MM.1S (cell line): ENCODE results near the gene FAM186B.

Source experiments
- DNase-seq: peaks from one replicate; pipeline ENCODE4 v3.0.0-alpha.2; 2015
- H2AFZ ChIP-seq: fragments of 300-600 bp; sonication (generic); 2 replicates; pipeline ENCODE4 v1.6.0; 2016; ENCODE audit warnings: antibody characterized with exemption, low read length
- H3F3A ChIP-seq: fragments of 300-600 bp; sonication (generic); 2 replicates; pipeline ENCODE4 v1.6.1; 2016; ENCODE audit warnings: mild to moderate bottlenecking, antibody characterized with exemption, low read length, moderate library complexity, mixed read lengths; ENCODE audit not compliant: insufficient read depth
- H3K27ac ChIP-seq: fragments of 300-600 bp; sonication (generic); 2 replicates; pipeline ENCODE4 v1.5.1; 2016; ENCODE audit warnings: mild to moderate bottlenecking, low read length
- H3K27me3 ChIP-seq: fragments of 300-600 bp; sonication (generic); replicated peaks from 2 replicates; pipeline ENCODE4 v1.6.0; 2016; ENCODE audit warnings: low read length; ENCODE audit not compliant: insufficient read depth
- H3K36me3 ChIP-seq: fragments of 300-600 bp; sonication (generic); replicated peaks from 2 replicates; pipeline ENCODE4 v1.6.1; 2016; ENCODE audit warnings: mild to moderate bottlenecking, low read length, mixed read lengths; ENCODE audit not compliant: insufficient read depth
- H3K4me1 ChIP-seq: fragments of 300-600 bp; sonication (generic); 2 replicates; pipeline ENCODE4 v1.6.1; 2016; ENCODE audit warnings: low read length, mixed read lengths
- H3K4me2 ChIP-seq: fragments of 300-600 bp; sonication (generic); 2 replicates; pipeline ENCODE4 v1.6.0; 2016; ENCODE audit warnings: low read depth, low read length
- H3K4me3 ChIP-seq: fragments of 300-600 bp; sonication (generic); 2 replicates; pipeline ENCODE4 v1.5.1; 2016; ENCODE audit warnings: low read length, mixed read lengths
- H3K79me2 ChIP-seq: fragments of 300-600 bp; sonication (generic); 2 replicates; pipeline ENCODE4 v1.6.1; 2016; ENCODE audit warnings: mixed run types, low read length, mixed read lengths
- H3K9ac ChIP-seq: fragments of 300-600 bp; sonication (generic); 2 replicates; pipeline ENCODE4 v1.6.1; 2016; ENCODE audit warnings: low read length, mixed read lengths
- H3K9me2 ChIP-seq: fragments of 300-600 bp; sonication (generic); replicated peaks from 2 replicates; pipeline ENCODE4 v1.6.1; 2016; ENCODE audit warnings: mild to moderate bottlenecking, low read length, mixed read lengths; ENCODE audit not compliant: insufficient read depth
- H3K9me3 ChIP-seq: fragments of 300-600 bp; sonication (generic); replicated peaks from 2 replicates; pipeline ENCODE4 v1.6.1; 2016; ENCODE audit warnings: mild to moderate bottlenecking, low read length, mixed read lengths; ENCODE audit not compliant: insufficient read depth
- H4K20me1 ChIP-seq: fragments of 300-600 bp; sonication (generic); 2 replicates; pipeline ENCODE4 v1.6.1; 2016; ENCODE audit warnings: mild to moderate bottlenecking, low read length, moderate library complexity, mixed read lengths; ENCODE audit not compliant: insufficient read depth
- EZH2 ChIP-seq: fragments of 300-600 bp; sonication (generic); optimal IDR thresholded peaks from 2 replicates; pipeline ENCODE3; 2017; ENCODE audit warnings: low read depth, mild to moderate bottlenecking, antibody characterized with exemption, low read length, mixed read lengths
- EZH2phosphoT487 ChIP-seq: fragments of 300-600 bp; sonication (generic); IDR thresholded peaks from 2 replicates; pipeline ENCODE4 v1.6.1; 2018; ENCODE audit warnings: antibody characterized with exemption, low read length
- TF ChIP-seq, protein P1 (sequence below): fragments of 300-600 bp; sonication (generic); IDR thresholded peaks from 2 replicates; pipeline ENCODE4 v1.5.1; 2016; ENCODE audit warnings: antibody characterized with exemption, low read length, mixed read lengths

FAM186B gene

DNA sequence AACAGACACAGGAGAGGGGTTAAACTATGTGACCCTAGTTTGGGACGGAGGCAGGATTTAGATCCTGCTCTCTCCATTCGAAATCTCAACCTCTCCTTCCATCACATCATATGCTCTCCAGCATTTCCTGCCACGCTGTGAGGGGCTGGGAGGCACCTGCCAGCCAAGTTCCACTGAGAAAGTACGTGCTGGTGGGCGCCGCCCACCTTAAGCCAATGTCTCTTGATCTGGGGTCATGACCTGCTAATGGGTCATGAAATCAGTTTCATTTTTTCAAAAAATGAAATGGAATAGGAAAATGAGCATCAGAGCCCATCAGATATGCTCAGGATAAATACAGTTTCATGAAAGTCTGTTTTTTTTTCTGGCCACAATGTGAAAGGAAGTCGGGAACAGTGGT, 44.7 kb downstream of the FAM186B start:
- Histone ChIP-seq H2AFZ (no peak overlapping the region), H3K4me2 (no peak overlapping the region), H3K9ac (no peak overlapping the region), H3K4me3 (no peak overlapping the region), H3K79me2 (peaks cover 3% of the 10 kb centered on the region), H3K27ac (no peak overlapping the region), H3K9me3 (no peaks in the 10 kb centered on the region), H3K9me2 (no peaks in the 10 kb centered on the region), H3F3A (no peaks in the 10 kb centered on the region), H3K4me1 (no peaks in the 10 kb centered on the region), H4K20me1 (no peaks in the 10 kb centered on the region), H3K36me3 (peaks cover 3% of the 10 kb centered on the region; the same call in 1 of the 2 replicates), H3K27me3 (no peaks in the 10 kb centered on the region)
- no peak for DNase-seq
- TF ChIP-seq, protein P1, sequence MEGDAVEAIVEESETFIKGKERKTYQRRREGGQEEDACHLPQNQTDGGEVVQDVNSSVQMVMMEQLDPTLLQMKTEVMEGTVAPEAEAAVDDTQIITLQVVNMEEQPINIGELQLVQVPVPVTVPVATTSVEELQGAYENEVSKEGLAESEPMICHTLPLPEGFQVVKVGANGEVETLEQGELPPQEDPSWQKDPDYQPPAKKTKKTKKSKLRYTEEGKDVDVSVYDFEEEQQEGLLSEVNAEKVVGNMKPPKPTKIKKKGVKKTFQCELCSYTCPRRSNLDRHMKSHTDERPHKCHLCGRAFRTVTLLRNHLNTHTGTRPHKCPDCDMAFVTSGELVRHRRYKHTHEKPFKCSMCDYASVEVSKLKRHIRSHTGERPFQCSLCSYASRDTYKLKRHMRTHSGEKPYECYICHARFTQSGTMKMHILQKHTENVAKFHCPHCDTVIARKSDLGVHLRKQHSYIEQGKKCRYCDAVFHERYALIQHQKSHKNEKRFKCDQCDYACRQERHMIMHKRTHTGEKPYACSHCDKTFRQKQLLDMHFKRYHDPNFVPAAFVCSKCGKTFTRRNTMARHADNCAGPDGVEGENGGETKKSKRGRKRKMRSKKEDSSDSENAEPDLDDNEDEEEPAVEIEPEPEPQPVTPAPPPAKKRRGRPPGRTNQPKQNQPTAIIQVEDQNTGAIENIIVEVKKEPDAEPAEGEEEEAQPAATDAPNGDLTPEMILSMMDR, result no peak
- TF ChIP-seq EZH2phosphoT487 (no peak), EZH2 (no peak)

DNA sequence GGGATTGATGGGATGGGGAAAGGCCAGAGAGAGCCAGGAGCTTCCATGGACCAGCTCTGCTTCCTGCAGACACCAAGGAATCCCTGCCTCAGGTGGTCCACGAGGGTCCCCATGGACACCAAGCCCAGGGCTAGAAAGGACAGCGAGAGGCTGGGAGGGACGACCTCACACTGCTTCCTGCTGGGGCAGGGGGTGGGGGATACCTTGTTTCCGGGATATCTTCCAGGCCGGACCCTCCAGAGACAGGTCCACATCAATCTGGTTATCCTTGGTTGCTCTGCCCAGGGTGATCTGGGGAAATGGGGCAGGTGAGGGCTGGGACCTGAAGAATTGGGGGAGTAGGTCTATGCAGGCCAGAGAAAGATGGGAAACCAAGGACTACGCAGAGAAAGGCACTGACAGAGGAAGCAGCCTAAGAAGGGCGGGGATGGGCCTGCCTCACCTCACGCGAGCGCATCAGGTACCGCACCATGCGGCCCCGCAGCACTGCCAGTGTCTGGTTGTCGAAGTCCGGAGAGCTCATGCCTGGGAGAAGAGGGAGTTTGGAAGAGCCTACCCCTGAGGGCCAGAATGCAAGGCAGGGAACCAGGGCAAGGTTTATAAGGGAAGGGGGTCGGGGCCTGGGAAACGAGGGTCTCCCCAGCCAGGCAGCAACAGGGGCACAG, 46.3 kb downstream of the FAM186B start:
- Histone ChIP-seq H3K4me2 (no peak overlapping the region), H3K9me3 (no peaks in the 10 kb centered on the region), H2AFZ (no peak overlapping the region), H3K79me2 (no peaks in the 10 kb centered on the region), H3K36me3 (peaks cover 3% of the 10 kb centered on the region; the same call in 1 of the 2 replicates), H3K4me3 (no peak overlapping the region), H3K9me2 (no peaks in the 10 kb centered on the region), H3K27me3 (no peaks in the 10 kb centered on the region), H4K20me1 (no peaks in the 10 kb centered on the region), H3F3A (no peaks in the 10 kb centered on the region), H3K9ac (no peak overlapping the region), H3K4me1 (no peaks in the 10 kb centered on the region), H3K27ac (no peak overlapping the region)
- DNase-seq, result no peak
- TF ChIP-seq EZH2phosphoT487, result no peak
- no peak for TF ChIP-seq EZH2
- TF ChIP-seq, protein P1, result no peak

DNA sequence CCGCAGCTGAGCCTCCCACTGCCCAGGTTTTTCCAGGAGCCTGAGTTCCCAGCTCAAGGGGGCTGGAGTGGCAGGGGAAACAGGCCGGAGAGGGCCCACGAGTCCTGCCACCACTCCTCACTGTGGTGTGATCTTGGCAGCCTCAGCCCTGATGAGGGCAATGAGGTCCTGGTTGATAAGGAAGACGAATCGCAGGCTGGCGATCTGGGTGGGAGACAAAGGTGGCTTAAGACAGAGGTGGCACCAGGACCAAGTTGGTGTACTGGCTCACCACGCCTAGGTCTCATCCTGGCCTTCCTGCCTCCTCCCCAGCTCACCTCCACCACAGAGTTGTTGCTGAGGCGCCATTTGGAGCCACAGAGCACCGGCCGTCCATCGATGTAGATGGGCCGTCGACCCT, 46.9 kb downstream of the FAM186B start:
- H3K9me2 ChIP-seq, result no peaks in the 10 kb centered on the region
- peaks cover 3% of the 10 kb centered on the region; the same call in 1 of the 2 replicates for H3K36me3 ChIP-seq
- no peaks in the 10 kb centered on the region for H3K4me1 ChIP-seq
- H3K27ac ChIP-seq, result no peak overlapping the region
- no peak for DNase-seq
- no peaks in the 10 kb centered on the region for H3K9me3 ChIP-seq
- no peak overlapping the region for H3K9ac ChIP-seq
- no peaks in the 10 kb centered on the region for H3K27me3 ChIP-seq
- H3F3A ChIP-seq, result no peaks in the 10 kb centered on the region
- TF ChIP-seq EZH2phosphoT487, result no peak
- TF ChIP-seq, protein P1, result no peak
- TF ChIP-seq EZH2, result no peak
- H3K4me3 ChIP-seq, result no peak overlapping the region
- no peak overlapping the region for H2AFZ ChIP-seq
- no peak overlapping the region for H3K4me2 ChIP-seq
- no peaks in the 10 kb centered on the region for H3K79me2 ChIP-seq
- H4K20me1 ChIP-seq, result no peaks in the 10 kb centered on the region
